H9 (cell line): Measurements from ENCODE around the gene FTH1. TPM values are rescaled to one million over a fixed set of nuclear protein-coding genes. Genes with fewer than 3 reads are reported as not detected.

ENCODE experiments used
- DNase-seq: peaks from one replicate; pipeline ENCODE4 v3.0.0-alpha.2; 2017
- H2AFZ ChIP-seq: one replicate; pipeline ENCODE4 v1.6.1; 2013; ENCODE audit warnings: mild to moderate bottlenecking, low read length, control low read depth, moderate library complexity
- H2AK5ac ChIP-seq: 2 replicates; pipeline ENCODE4 v1.6.1; 2013; ENCODE audit warnings: low read length, control low read depth, mixed read lengths; ENCODE audit not compliant: insufficient read length
- H2BK120ac ChIP-seq: one replicate; pipeline ENCODE4 v1.6.1; 2013; ENCODE audit warnings: low read depth, mild to moderate bottlenecking, low read length, control low read depth, inconsistent platforms; ENCODE audit not compliant: poor library complexity, severe bottlenecking
- H2BK12ac ChIP-seq: 2 replicates; pipeline ENCODE4 v1.6.1; 2013; ENCODE audit warnings: low read length, control low read depth, mixed read lengths, low read depth; ENCODE audit not compliant: insufficient read length
- H2BK15ac ChIP-seq: 2 replicates; pipeline ENCODE4 v1.6.1; 2013; ENCODE audit warnings: low read depth, low read length, control low read depth
- H2BK20ac ChIP-seq: one replicate; pipeline ENCODE4 v1.6.1; 2013; ENCODE audit warnings: low read depth, mild to moderate bottlenecking, low read length, control low read depth, inconsistent platforms; ENCODE audit not compliant: poor library complexity, severe bottlenecking
- H2BK5ac ChIP-seq: 2 replicates; pipeline ENCODE4 v1.6.1; 2013; ENCODE audit warnings: low read length, control low read depth, mixed read lengths; ENCODE audit not compliant: insufficient read length
- H3K14ac ChIP-seq: 2 replicates; pipeline ENCODE4 v1.6.1; 2013; ENCODE audit warnings: low read length, control low read depth; ENCODE audit not compliant: insufficient read depth
- H3K18ac ChIP-seq: 2 replicates; pipeline ENCODE4 v1.6.1; 2013; ENCODE audit warnings: low read depth, mild to moderate bottlenecking, mixed read lengths, low read length, control low read depth; ENCODE audit not compliant: insufficient read length
- H3K23ac ChIP-seq: 2 replicates; pipeline ENCODE4 v1.6.1; 2013; ENCODE audit warnings: low read length, control low read depth, mixed read lengths, low read depth; ENCODE audit not compliant: insufficient read length
- H3K23me2 ChIP-seq: 2 replicates; pipeline ENCODE4 v1.6.1; 2013; ENCODE audit warnings: low read depth, mild to moderate bottlenecking, mixed read lengths, low read length, control low read depth; ENCODE audit not compliant: insufficient read length, poor library complexity, severe bottlenecking
- H3K27ac ChIP-seq: 2 replicates; pipeline ENCODE4 v1.5.1; 2013; ENCODE audit warnings: low read length, control low read depth, mixed read lengths, low read depth; ENCODE audit not compliant: insufficient read length
- H3K27me3 ChIP-seq: 2 replicates; pipeline ENCODE4 v1.6.1; 2013; ENCODE audit warnings: low read length, control low read depth, inconsistent platforms; ENCODE audit not compliant: insufficient read depth
- H3K4ac ChIP-seq: 2 replicates; pipeline ENCODE4 v1.6.1; 2013; ENCODE audit warnings: low read depth, mild to moderate bottlenecking, control low read depth, inconsistent platforms, low read length, moderate library complexity
- H3K4me1 ChIP-seq: 2 replicates; pipeline ENCODE4 v1.6.1; 2013; ENCODE audit warnings: low read length, control low read depth, inconsistent platforms; ENCODE audit not compliant: insufficient read depth
- H3K4me2 ChIP-seq: 2 replicates; pipeline ENCODE4 v1.6.1; 2013; ENCODE audit warnings: low read length, control low read depth, mixed read lengths; ENCODE audit not compliant: insufficient read length, insufficient read depth
- H3K56ac ChIP-seq: 2 replicates; pipeline ENCODE4 v1.6.1; 2013; ENCODE audit warnings: low read depth, mild to moderate bottlenecking, mixed read lengths, low read length, control low read depth; ENCODE audit not compliant: insufficient read length
- H3K79me1 ChIP-seq: 2 replicates; pipeline ENCODE4 v1.6.1; 2013; ENCODE audit warnings: low read depth, mild to moderate bottlenecking, moderate library complexity, low read length, control low read depth, inconsistent platforms; ENCODE audit not compliant: insufficient read depth, poor library complexity, severe bottlenecking
- H3K79me2 ChIP-seq: 2 replicates; pipeline ENCODE4 v1.6.1; 2013; ENCODE audit warnings: low read length, control low read depth, inconsistent platforms; ENCODE audit not compliant: insufficient read depth
- H3K9ac ChIP-seq: 2 replicates; pipeline ENCODE4 v1.6.1; 2013; ENCODE audit warnings: low read length, control low read depth, mixed read lengths; ENCODE audit not compliant: insufficient read length; ENCODE audit errors: extremely low read depth
- H3K9me3 ChIP-seq: one replicate; pipeline ENCODE4 v1.6.1; 2013; ENCODE audit warnings: low read depth, low read length, inconsistent platforms; ENCODE audit not compliant: control insufficient read depth
- H3T11ph ChIP-seq: one replicate; pipeline ENCODE4 v1.6.1; 2013; ENCODE audit warnings: mild to moderate bottlenecking, low read length, control low read depth, inconsistent platforms
- H4K20me1 ChIP-seq: one replicate; pipeline ENCODE4 v1.6.1; 2013; ENCODE audit not compliant: control insufficient read depth, insufficient read length, insufficient read depth
- H4K5ac ChIP-seq: 2 replicates; pipeline ENCODE4 v1.6.1; 2013; ENCODE audit warnings: low read depth, mild to moderate bottlenecking, mixed read lengths, low read length, control low read depth; ENCODE audit not compliant: insufficient read length
- H4K8ac ChIP-seq: replicated peaks from 2 replicates; pipeline ENCODE4 v1.6.1; 2013; ENCODE audit warnings: low read length, control low read depth, mixed read lengths, low read depth; ENCODE audit not compliant: insufficient read length
- H4K91ac ChIP-seq: 2 replicates; pipeline ENCODE4 v1.6.1; 2013; ENCODE audit warnings: low read depth, mild to moderate bottlenecking, moderate library complexity, mixed read lengths, low read length, control low read depth; ENCODE audit not compliant: insufficient read length
- H3K27ac Mint-ChIP-seq, 3 experiments: 2 replicates in 2 of 3; 3 replicates in 1 of 3; pipeline ENCODE4 v1.8.0; 2020 to 2021; ENCODE audit warnings: mixed read lengths in 3 of 3, mild to moderate bottlenecking in 1 of 3, moderate library complexity in 1 of 3
- H3K27me3 Mint-ChIP-seq: 2 replicates; pipeline ENCODE4 v1.8.0; 2021; ENCODE audit warnings: low read depth, mild to moderate bottlenecking, moderate library complexity, mixed read lengths
- H3K36me3 Mint-ChIP-seq, 3 experiments: 2 replicates in 2 of 3; 3 replicates in 1 of 3; pipeline ENCODE4 v1.8.0; 2020 to 2021; ENCODE audit warnings: low read depth in 3 of 3, mixed read lengths in 3 of 3; ENCODE audit not compliant: insufficient read depth in 1 of 3
- H3K4me1 Mint-ChIP-seq, 2 experiments: 2 replicates each; pipeline ENCODE4 v1.8.0; 2020; ENCODE audit warnings: mixed read lengths in 2 of 2
- H3K4me3 Mint-ChIP-seq, 2 experiments: 2 replicates in 1 of 2; 3 replicates in 1 of 2; pipeline ENCODE4 v1.8.0; 2020 to 2021; ENCODE audit warnings: mild to moderate bottlenecking in 2 of 2, mixed read lengths in 2 of 2, moderate library complexity in 1 of 2
- H3K9me3 Mint-ChIP-seq, 2 experiments: 2 replicates in 1 of 2; 3 replicates in 1 of 2; pipeline ENCODE4 v1.8.0; 2020; ENCODE audit warnings: mild to moderate bottlenecking in 2 of 2, mixed read lengths in 2 of 2, moderate library complexity in 1 of 2
- WGBS: extraction: QIAGEN DNeasy Blood & Tissue Kit; methylation state at CpG from one replicate; pipeline ENCODE4 v1.1.7; 2013; ENCODE audit warnings: missing lambda C conversion rate, low lambda C conversion rate, mixed read lengths; ENCODE audit not compliant: insufficient read length; ENCODE audit errors: extremely low coverage; 5-methylcytosine and 5-hydroxymethylcytosine counted together
- total RNA-seq: library from RNA; stranded (reverse); gene quantifications from 2 replicates; pipeline ENCODE4 v1.2.1, GENCODE V29; 2021
- TF ChIP-seq, protein P1 (sequence below): fragments of 200-600 bp; sonication (generic); conservative IDR thresholded peaks from 3 replicates; pipeline ENCODE4 v1.8.0; 2021; ENCODE audit warnings: antibody characterized with exemption, mild to moderate bottlenecking

Gene FTH1
- total RNA-seq, 1 experiment from 2014 or later = 1,505 TPM

DNA sequence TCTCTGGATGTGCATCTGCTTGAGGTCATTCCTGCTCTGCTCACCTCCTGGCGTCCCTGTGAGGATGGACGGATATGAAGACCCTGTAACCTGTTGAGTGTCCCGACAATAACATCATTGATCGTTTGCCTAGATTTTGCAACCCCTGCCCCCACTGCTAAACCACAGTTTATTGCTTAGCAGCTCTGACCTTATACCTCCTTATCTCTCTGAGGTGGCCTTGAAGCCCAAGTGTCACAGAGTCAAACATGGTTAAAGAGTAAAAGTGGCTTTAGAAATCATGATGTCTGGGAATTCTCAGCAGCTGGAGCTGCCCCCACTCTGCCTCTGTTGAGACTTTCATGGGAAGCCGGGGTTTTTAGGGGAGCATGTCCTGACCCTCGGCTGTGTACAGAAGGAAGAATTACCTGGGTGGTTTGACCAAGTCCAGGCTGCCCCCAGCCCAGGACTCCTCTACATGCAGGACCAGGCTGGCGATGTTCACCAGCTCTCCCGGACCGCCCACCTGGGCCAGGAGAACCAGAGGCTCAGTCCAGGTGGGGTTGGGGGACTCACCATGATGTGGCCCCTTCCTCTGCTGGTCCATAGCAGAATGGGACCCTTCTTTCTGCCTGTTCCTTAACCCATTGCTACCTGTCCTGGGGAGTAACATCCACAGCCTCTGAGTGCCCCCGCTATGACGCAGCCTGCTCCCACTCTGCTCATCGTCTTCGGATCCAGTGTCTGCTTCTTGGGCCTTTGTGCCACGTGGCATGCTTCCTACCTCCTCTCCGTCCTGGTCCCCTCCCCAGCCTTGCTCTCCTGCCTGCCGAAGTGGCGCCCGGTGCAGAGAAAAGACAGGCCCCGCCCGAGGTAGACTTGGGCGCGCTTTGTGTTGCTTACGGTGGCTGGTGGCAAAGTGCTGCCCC, 33.4 kb upstream of the FTH1 start:
- Histone ChIP-seq H3T11ph (no peak overlapping the region), H2BK15ac (no peak overlapping the region), H2BK20ac (no peak overlapping the region), H3K9ac (no peak overlapping the region), H3K4me1 (no peaks in the 10 kb centered on the region), H3K27me3 (no peaks in the 10 kb centered on the region), H2BK5ac (no peak overlapping the region), H3K9me3 (no peaks in the 10 kb centered on the region), H3K27ac (no peak overlapping the region), H3K79me2 (no peaks in the 10 kb centered on the region), H2BK12ac (no peak overlapping the region), H2AFZ (no peak overlapping the region), H3K23me2 (no peaks in the 10 kb centered on the region), H3K14ac (no peak overlapping the region), H3K4me2 (no peak overlapping the region), H3K23ac (no peak overlapping the region), H3K56ac (no peak overlapping the region), H3K4ac (no peak overlapping the region), H2AK5ac (no peak overlapping the region), H3K18ac (no peak overlapping the region), H4K20me1 (no peaks in the 10 kb centered on the region), H4K8ac (no peak overlapping the region), H4K5ac (no peak overlapping the region), H3K79me1 (no peaks in the 10 kb centered on the region), H4K91ac (no peak overlapping the region), H2BK120ac (no peak overlapping the region)
- Mint-ChIP-seq H3K27me3 (no peaks in the 10 kb centered on the region), H3K4me1 (peaks cover 19 to 33% of the 10 kb centered on the region in 2 experiments), H3K27ac (no peak overlapping the region; a peak in 1 of 7 replicates), H3K9me3 (peaks cover 15 to 18% of the 10 kb centered on the region in 2 experiments), H3K4me3 (no peak overlapping the region), H3K36me3 (peaks cover 1 to 17% (median 14%) of the 10 kb centered on the region in 3 experiments)
- no CpG with 5 or more reads among the region's 23 CpGs for WGBS
- DNase-seq = no peak
- TF ChIP-seq, protein P1, sequence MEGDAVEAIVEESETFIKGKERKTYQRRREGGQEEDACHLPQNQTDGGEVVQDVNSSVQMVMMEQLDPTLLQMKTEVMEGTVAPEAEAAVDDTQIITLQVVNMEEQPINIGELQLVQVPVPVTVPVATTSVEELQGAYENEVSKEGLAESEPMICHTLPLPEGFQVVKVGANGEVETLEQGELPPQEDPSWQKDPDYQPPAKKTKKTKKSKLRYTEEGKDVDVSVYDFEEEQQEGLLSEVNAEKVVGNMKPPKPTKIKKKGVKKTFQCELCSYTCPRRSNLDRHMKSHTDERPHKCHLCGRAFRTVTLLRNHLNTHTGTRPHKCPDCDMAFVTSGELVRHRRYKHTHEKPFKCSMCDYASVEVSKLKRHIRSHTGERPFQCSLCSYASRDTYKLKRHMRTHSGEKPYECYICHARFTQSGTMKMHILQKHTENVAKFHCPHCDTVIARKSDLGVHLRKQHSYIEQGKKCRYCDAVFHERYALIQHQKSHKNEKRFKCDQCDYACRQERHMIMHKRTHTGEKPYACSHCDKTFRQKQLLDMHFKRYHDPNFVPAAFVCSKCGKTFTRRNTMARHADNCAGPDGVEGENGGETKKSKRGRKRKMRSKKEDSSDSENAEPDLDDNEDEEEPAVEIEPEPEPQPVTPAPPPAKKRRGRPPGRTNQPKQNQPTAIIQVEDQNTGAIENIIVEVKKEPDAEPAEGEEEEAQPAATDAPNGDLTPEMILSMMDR = no peak
